H9 (cell line): ENCODE results near the gene KCNK1. TPM values are rescaled to one million over a fixed set of nuclear protein-coding genes. Genes with fewer than 3 reads are reported as not detected.
"Not testable (repeated sequence)": the region's sequence is repeated elsewhere in the genome, so short reads cannot be mapped to it uniquely, and the experiment has no call there.

Experiments
- DNase-seq: peaks from one replicate; pipeline ENCODE4 v3.0.0-alpha.2; 2017
- H2AFZ ChIP-seq: one replicate; pipeline ENCODE4 v1.6.1; 2013; ENCODE audit warnings: mild to moderate bottlenecking, low read length, control low read depth, moderate library complexity
- H2AK5ac ChIP-seq: 2 replicates; pipeline ENCODE4 v1.6.1; 2013; ENCODE audit warnings: low read length, control low read depth, mixed read lengths; ENCODE audit not compliant: insufficient read length
- H2BK120ac ChIP-seq: one replicate; pipeline ENCODE4 v1.6.1; 2013; ENCODE audit warnings: low read depth, mild to moderate bottlenecking, low read length, control low read depth, inconsistent platforms; ENCODE audit not compliant: poor library complexity, severe bottlenecking
- H2BK12ac ChIP-seq: 2 replicates; pipeline ENCODE4 v1.6.1; 2013; ENCODE audit warnings: low read length, control low read depth, mixed read lengths, low read depth; ENCODE audit not compliant: insufficient read length
- H2BK15ac ChIP-seq: 2 replicates; pipeline ENCODE4 v1.6.1; 2013; ENCODE audit warnings: low read depth, low read length, control low read depth
- H2BK20ac ChIP-seq: one replicate; pipeline ENCODE4 v1.6.1; 2013; ENCODE audit warnings: low read depth, mild to moderate bottlenecking, low read length, control low read depth, inconsistent platforms; ENCODE audit not compliant: poor library complexity, severe bottlenecking
- H2BK5ac ChIP-seq: 2 replicates; pipeline ENCODE4 v1.6.1; 2013; ENCODE audit warnings: low read length, control low read depth, mixed read lengths; ENCODE audit not compliant: insufficient read length
- H3K14ac ChIP-seq: 2 replicates; pipeline ENCODE4 v1.6.1; 2013; ENCODE audit warnings: low read length, control low read depth; ENCODE audit not compliant: insufficient read depth
- H3K18ac ChIP-seq: 2 replicates; pipeline ENCODE4 v1.6.1; 2013; ENCODE audit warnings: low read depth, mild to moderate bottlenecking, mixed read lengths, low read length, control low read depth; ENCODE audit not compliant: insufficient read length
- H3K23ac ChIP-seq: 2 replicates; pipeline ENCODE4 v1.6.1; 2013; ENCODE audit warnings: low read length, control low read depth, mixed read lengths, low read depth; ENCODE audit not compliant: insufficient read length
- H3K23me2 ChIP-seq: 2 replicates; pipeline ENCODE4 v1.6.1; 2013; ENCODE audit warnings: low read depth, mild to moderate bottlenecking, mixed read lengths, low read length, control low read depth; ENCODE audit not compliant: insufficient read length, poor library complexity, severe bottlenecking
- H3K27ac ChIP-seq: 2 replicates; pipeline ENCODE4 v1.5.1; 2013; ENCODE audit warnings: low read length, control low read depth, mixed read lengths, low read depth; ENCODE audit not compliant: insufficient read length
- H3K27me3 ChIP-seq: 2 replicates; pipeline ENCODE4 v1.6.1; 2013; ENCODE audit warnings: low read length, control low read depth, inconsistent platforms; ENCODE audit not compliant: insufficient read depth
- H3K4ac ChIP-seq: 2 replicates; pipeline ENCODE4 v1.6.1; 2013; ENCODE audit warnings: low read depth, mild to moderate bottlenecking, control low read depth, inconsistent platforms, low read length, moderate library complexity
- H3K4me1 ChIP-seq: 2 replicates; pipeline ENCODE4 v1.6.1; 2013; ENCODE audit warnings: low read length, control low read depth, inconsistent platforms; ENCODE audit not compliant: insufficient read depth
- H3K4me2 ChIP-seq: 2 replicates; pipeline ENCODE4 v1.6.1; 2013; ENCODE audit warnings: low read length, control low read depth, mixed read lengths; ENCODE audit not compliant: insufficient read length, insufficient read depth
- H3K56ac ChIP-seq: 2 replicates; pipeline ENCODE4 v1.6.1; 2013; ENCODE audit warnings: low read depth, mild to moderate bottlenecking, mixed read lengths, low read length, control low read depth; ENCODE audit not compliant: insufficient read length
- H3K79me1 ChIP-seq: 2 replicates; pipeline ENCODE4 v1.6.1; 2013; ENCODE audit warnings: low read depth, mild to moderate bottlenecking, moderate library complexity, low read length, control low read depth, inconsistent platforms; ENCODE audit not compliant: insufficient read depth, poor library complexity, severe bottlenecking
- H3K79me2 ChIP-seq: 2 replicates; pipeline ENCODE4 v1.6.1; 2013; ENCODE audit warnings: low read length, control low read depth, inconsistent platforms; ENCODE audit not compliant: insufficient read depth
- H3K9ac ChIP-seq: 2 replicates; pipeline ENCODE4 v1.6.1; 2013; ENCODE audit warnings: low read length, control low read depth, mixed read lengths; ENCODE audit not compliant: insufficient read length; ENCODE audit errors: extremely low read depth
- H3K9me3 ChIP-seq: one replicate; pipeline ENCODE4 v1.6.1; 2013; ENCODE audit warnings: low read depth, low read length, inconsistent platforms; ENCODE audit not compliant: control insufficient read depth
- H3T11ph ChIP-seq: one replicate; pipeline ENCODE4 v1.6.1; 2013; ENCODE audit warnings: mild to moderate bottlenecking, low read length, control low read depth, inconsistent platforms
- H4K20me1 ChIP-seq: one replicate; pipeline ENCODE4 v1.6.1; 2013; ENCODE audit not compliant: control insufficient read depth, insufficient read length, insufficient read depth
- H4K5ac ChIP-seq: 2 replicates; pipeline ENCODE4 v1.6.1; 2013; ENCODE audit warnings: low read depth, mild to moderate bottlenecking, mixed read lengths, low read length, control low read depth; ENCODE audit not compliant: insufficient read length
- H4K8ac ChIP-seq: replicated peaks from 2 replicates; pipeline ENCODE4 v1.6.1; 2013; ENCODE audit warnings: low read length, control low read depth, mixed read lengths, low read depth; ENCODE audit not compliant: insufficient read length
- H4K91ac ChIP-seq: 2 replicates; pipeline ENCODE4 v1.6.1; 2013; ENCODE audit warnings: low read depth, mild to moderate bottlenecking, moderate library complexity, mixed read lengths, low read length, control low read depth; ENCODE audit not compliant: insufficient read length
- H3K27ac Mint-ChIP-seq, 3 experiments: 2 replicates in 2 of 3; 3 replicates in 1 of 3; pipeline ENCODE4 v1.8.0; 2020 to 2021; ENCODE audit warnings: mixed read lengths in 3 of 3, mild to moderate bottlenecking in 1 of 3, moderate library complexity in 1 of 3
- H3K27me3 Mint-ChIP-seq: 2 replicates; pipeline ENCODE4 v1.8.0; 2021; ENCODE audit warnings: low read depth, mild to moderate bottlenecking, moderate library complexity, mixed read lengths
- H3K36me3 Mint-ChIP-seq, 3 experiments: 2 replicates in 2 of 3; 3 replicates in 1 of 3; pipeline ENCODE4 v1.8.0; 2020 to 2021; ENCODE audit warnings: low read depth in 3 of 3, mixed read lengths in 3 of 3; ENCODE audit not compliant: insufficient read depth in 1 of 3
- H3K4me1 Mint-ChIP-seq, 2 experiments: 2 replicates each; pipeline ENCODE4 v1.8.0; 2020; ENCODE audit warnings: mixed read lengths in 2 of 2
- H3K4me3 Mint-ChIP-seq, 2 experiments: 2 replicates in 1 of 2; 3 replicates in 1 of 2; pipeline ENCODE4 v1.8.0; 2020 to 2021; ENCODE audit warnings: mild to moderate bottlenecking in 2 of 2, mixed read lengths in 2 of 2, moderate library complexity in 1 of 2
- H3K9me3 Mint-ChIP-seq, 2 experiments: 2 replicates in 1 of 2; 3 replicates in 1 of 2; pipeline ENCODE4 v1.8.0; 2020; ENCODE audit warnings: mild to moderate bottlenecking in 2 of 2, mixed read lengths in 2 of 2, moderate library complexity in 1 of 2
- WGBS: extraction: QIAGEN DNeasy Blood & Tissue Kit; methylation state at CpG from one replicate; pipeline ENCODE4 v1.1.7; 2013; ENCODE audit warnings: missing lambda C conversion rate, low lambda C conversion rate, mixed read lengths; ENCODE audit not compliant: insufficient read length; ENCODE audit errors: extremely low coverage; 5-methylcytosine and 5-hydroxymethylcytosine counted together
- total RNA-seq: library from RNA; stranded (reverse); gene quantifications from 2 replicates; pipeline ENCODE4 v1.2.1, GENCODE V29; 2021
- TF ChIP-seq, protein P1 (sequence below): fragments of 200-600 bp; sonication (generic); conservative IDR thresholded peaks from 3 replicates; pipeline ENCODE4 v1.8.0; 2021; ENCODE audit warnings: antibody characterized with exemption, mild to moderate bottlenecking

Gene KCNK1
- total RNA-seq, 1 experiment from 2014 or later = 9.9 TPM

DNA sequence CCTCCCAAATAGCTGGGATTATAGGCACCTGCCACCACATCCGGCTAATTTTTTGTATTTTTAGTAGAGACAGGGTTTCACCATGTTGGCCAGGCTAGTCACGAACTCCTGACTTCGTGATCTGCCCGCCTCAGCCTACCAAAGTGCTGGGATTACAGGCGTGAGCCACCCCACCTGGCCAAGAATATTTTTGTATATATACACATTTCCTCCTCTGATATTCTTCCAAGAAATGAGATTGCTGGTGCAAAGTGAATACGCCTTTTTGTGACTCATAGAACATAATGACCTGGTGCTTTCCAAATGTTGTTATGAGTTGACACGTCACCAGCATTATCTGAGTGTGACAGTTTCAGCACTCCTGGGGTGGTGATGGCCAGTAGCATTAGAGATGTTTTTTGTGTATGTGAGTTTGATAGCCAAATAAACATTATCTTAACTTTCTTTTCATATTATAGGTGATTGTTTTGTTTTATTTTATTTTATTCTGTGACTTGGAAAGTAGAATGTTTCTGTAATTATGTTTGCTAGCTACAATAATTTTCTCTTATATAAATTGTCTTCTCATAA lies 54.9 kb downstream of the KCNK1 start:
- no peak overlapping the region for H2BK15ac ChIP-seq
- H2AFZ ChIP-seq = no peak overlapping the region
- no peak overlapping the region for H3K14ac ChIP-seq
- no peak overlapping the region for H3K4me3 Mint-ChIP-seq
- no CpG with 5 or more reads among the region's 7 CpGs for WGBS
- H4K5ac ChIP-seq = no peak overlapping the region
- no peak overlapping the region for H3K4me2 ChIP-seq
- H3K36me3 Mint-ChIP-seq = peaks cover 12 to 36% (median 32%) of the 10 kb centered on the region in 3 experiments; a peak in 6 of 7 replicates
- H3K27ac Mint-ChIP-seq = no peak overlapping the region
- no peak overlapping the region for H2BK20ac ChIP-seq
- no peak overlapping the region for H2BK120ac ChIP-seq
- H3K4ac ChIP-seq = no peak overlapping the region
- no peak overlapping the region for H3K56ac ChIP-seq
- no peaks in the 10 kb centered on the region for H4K20me1 ChIP-seq
- H2BK12ac ChIP-seq = no peak overlapping the region
- no peak overlapping the region for H3K9ac ChIP-seq
- no peaks in the 10 kb centered on the region for H3K27me3 ChIP-seq
- H4K91ac ChIP-seq = no peak overlapping the region
- H3K9me3 ChIP-seq = no peaks in the 10 kb centered on the region
- peaks cover 6 to 11% of the 10 kb centered on the region in 2 experiments; a peak in 3 of 4 replicates for H3K4me1 Mint-ChIP-seq
- no peak overlapping the region for H2BK5ac ChIP-seq
- H3T11ph ChIP-seq = no peak overlapping the region
- no peaks in the 10 kb centered on the region for H3K4me1 ChIP-seq
- DNase-seq = no peak
- TF ChIP-seq, protein P1, sequence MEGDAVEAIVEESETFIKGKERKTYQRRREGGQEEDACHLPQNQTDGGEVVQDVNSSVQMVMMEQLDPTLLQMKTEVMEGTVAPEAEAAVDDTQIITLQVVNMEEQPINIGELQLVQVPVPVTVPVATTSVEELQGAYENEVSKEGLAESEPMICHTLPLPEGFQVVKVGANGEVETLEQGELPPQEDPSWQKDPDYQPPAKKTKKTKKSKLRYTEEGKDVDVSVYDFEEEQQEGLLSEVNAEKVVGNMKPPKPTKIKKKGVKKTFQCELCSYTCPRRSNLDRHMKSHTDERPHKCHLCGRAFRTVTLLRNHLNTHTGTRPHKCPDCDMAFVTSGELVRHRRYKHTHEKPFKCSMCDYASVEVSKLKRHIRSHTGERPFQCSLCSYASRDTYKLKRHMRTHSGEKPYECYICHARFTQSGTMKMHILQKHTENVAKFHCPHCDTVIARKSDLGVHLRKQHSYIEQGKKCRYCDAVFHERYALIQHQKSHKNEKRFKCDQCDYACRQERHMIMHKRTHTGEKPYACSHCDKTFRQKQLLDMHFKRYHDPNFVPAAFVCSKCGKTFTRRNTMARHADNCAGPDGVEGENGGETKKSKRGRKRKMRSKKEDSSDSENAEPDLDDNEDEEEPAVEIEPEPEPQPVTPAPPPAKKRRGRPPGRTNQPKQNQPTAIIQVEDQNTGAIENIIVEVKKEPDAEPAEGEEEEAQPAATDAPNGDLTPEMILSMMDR = no peak
- no peaks in the 10 kb centered on the region for H3K27me3 Mint-ChIP-seq
- H3K23ac ChIP-seq = no peak overlapping the region
- no peak overlapping the region for H3K18ac ChIP-seq
- no peak overlapping the region for H2AK5ac ChIP-seq
- H3K23me2 ChIP-seq = no peaks in the 10 kb centered on the region
- H3K79me1 ChIP-seq = no peaks in the 10 kb centered on the region
- H3K79me2 ChIP-seq = no peaks in the 10 kb centered on the region
- H4K8ac ChIP-seq = no peak overlapping the region
- H3K27ac ChIP-seq = no peak overlapping the region
- no peaks in the 10 kb centered on the region for H3K9me3 Mint-ChIP-seq

DNA sequence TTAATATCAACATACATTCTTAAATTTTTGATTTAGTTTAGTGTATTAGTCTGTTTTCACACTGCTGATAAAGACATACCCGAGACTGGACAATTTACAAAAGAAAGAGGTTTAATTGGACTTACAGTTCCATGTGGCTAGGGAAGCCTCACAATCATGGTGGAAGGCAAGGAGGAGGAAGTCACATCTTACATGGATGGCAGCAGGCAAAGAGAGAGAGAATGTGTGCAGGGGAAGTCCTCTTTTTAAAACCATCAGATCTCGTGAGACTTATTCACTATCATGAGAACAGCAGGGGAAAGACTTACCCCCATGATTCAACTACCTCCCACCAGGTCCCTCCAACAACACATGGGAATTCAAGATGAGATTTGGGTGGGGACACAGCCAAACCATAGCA lies 56.5 kb downstream of the KCNK1 start:
- not testable (repeated sequence) for H2BK12ac ChIP-seq, H3K23ac ChIP-seq, H3K4me1 ChIP-seq, H3K4ac ChIP-seq, H2AFZ ChIP-seq, H3K23me2 ChIP-seq, H3K56ac ChIP-seq, H4K5ac ChIP-seq, H2BK120ac ChIP-seq, H3K27me3 ChIP-seq, H3K79me2 ChIP-seq, H4K20me1 ChIP-seq, H3T11ph ChIP-seq, H4K8ac ChIP-seq, H3K4me3 Mint-ChIP-seq, H4K91ac ChIP-seq, H3K14ac ChIP-seq, H2BK15ac ChIP-seq, H3K27me3 Mint-ChIP-seq, H3K4me2 ChIP-seq, H3K27ac ChIP-seq, DNase-seq, H2AK5ac ChIP-seq, H3K9me3 Mint-ChIP-seq, H2BK20ac ChIP-seq, H3K18ac ChIP-seq, H3K9ac ChIP-seq, H3K4me1 Mint-ChIP-seq, H3K27ac Mint-ChIP-seq, H2BK5ac ChIP-seq, H3K9me3 ChIP-seq, H3K79me1 ChIP-seq
- WGBS = no CpG with 5 or more reads among the region's 2 CpGs
- peaks cover 16 to 52% (median 41%) of the 10 kb centered on the region in 3 experiments; a peak in 6 of 7 replicates for H3K36me3 Mint-ChIP-seq
